Measurements from ENCODE around the gene SCNN1G. TPM values are rescaled to one million over a fixed set of nuclear protein-coding genes. Genes with fewer than 3 reads are reported as not detected.

Gene SCNN1G
- total and polyA plus RNA-seq, 9 of the 15 experiments (the other 6 are each of a cell fraction or from before 2014, with no cell fraction given), result not detected

- TF ChIP-seq HMGXB4 (CRISPR knock-in tag; IDR thresholded peaks at IDR 0.05), result no peak
- 0 out of 2 replicates have a peak, but pooled peaks have one; percentile 22 for TF ChIP-seq DPF2 (IDR thresholded peaks at IDR 0.05)
- no peak for TF ChIP-seq RNF2 (IDR thresholded peaks at IDR 0.05)
- TF ChIP-seq, protein P1, sequence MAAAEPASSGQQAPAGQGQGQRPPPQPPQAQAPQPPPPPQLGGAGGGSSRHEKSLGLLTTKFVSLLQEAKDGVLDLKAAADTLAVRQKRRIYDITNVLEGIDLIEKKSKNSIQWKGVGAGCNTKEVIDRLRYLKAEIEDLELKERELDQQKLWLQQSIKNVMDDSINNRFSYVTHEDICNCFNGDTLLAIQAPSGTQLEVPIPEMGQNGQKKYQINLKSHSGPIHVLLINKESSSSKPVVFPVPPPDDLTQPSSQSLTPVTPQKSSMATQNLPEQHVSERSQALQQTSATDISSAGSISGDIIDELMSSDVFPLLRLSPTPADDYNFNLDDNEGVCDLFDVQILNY (CRISPR knock-in tag; IDR thresholded peaks at IDR 0.05), result no peak
- TF ChIP-seq ZNF79 (CRISPR knock-in tag; IDR thresholded peaks at IDR 0.05; ENCODE audit: low read depth), result no peak
- no peak for TF ChIP-seq KAT8 (IDR thresholded peaks at IDR 0.05; ENCODE audit: low read depth)
- TF ChIP-seq TARDBP (IDR thresholded peaks at IDR 0.05), result no peak
- no peak for TF ChIP-seq MIER1 (IDR thresholded peaks at IDR 0.05; ENCODE audit: low read depth)
- peak; percentile 45; the same call in 1 of the 2 replicates for TF ChIP-seq CXXC5 (CRISPR knock-in tag; IDR thresholded peaks at IDR 0.05)
- peak; percentile 39; the same call in 1 of the 2 replicates for TF ChIP-seq ZFX (CRISPR knock-in tag; IDR thresholded peaks at IDR 0.05)
- no peak for TF ChIP-seq FOXK1 (CRISPR knock-in tag; IDR thresholded peaks at IDR 0.05; ENCODE audit: borderline replicate concordance)
- no peak for TF ChIP-seq TRIM28 (IDR thresholded peaks at IDR 0.05)
- no peak for TF ChIP-seq SMARCA5 (IDR thresholded peaks at IDR 0.05)
- TF ChIP-seq E2F8 (IDR thresholded peaks at IDR 0.05; ENCODE audit: low read depth, partially characterized antibody), result no peak
- peak in 1 of 2 experiments; percentile 65; a peak in 1 of 4 replicates for TF ChIP-seq ZNF639 (CRISPR knock-in tag; conservative IDR thresholded peaks at IDR 0.05 in 1 of 2, IDR thresholded peaks at IDR 0.05 in 1 of 2)
- no peak for TF ChIP-seq KAT7 (CRISPR knock-in tag; IDR thresholded peaks at IDR 0.05; ENCODE audit: borderline replicate concordance)
- no peak for TF ChIP-seq PTBP1 (IDR thresholded peaks at IDR 0.05; ENCODE audit: low read depth, low read length)
- TF ChIP-seq ARID1B (IDR thresholded peaks at IDR 0.05), result no peak
- no peak for TF ChIP-seq IRF1 (CRISPR knock-in tag; IDR thresholded peaks at IDR 0.05; ENCODE audit: borderline replicate concordance)
Measured at GRCh38 chr16:23148513-23149266, 33.9 kb upstream of the SCNN1G start (continued).
